IMR-90 (cell line): Measurements from ENCODE around the gene SPAG9. TPM values are rescaled to one million over a fixed set of nuclear protein-coding genes. Genes with fewer than 3 reads are reported as not detected.
A peak's percentile ranks its signal among the peaks of the same experiment; 100 is the strongest.

Experiments used
- ATAC-seq: fragments of 200-7000 bp; cut with Tn5 transposase; 2 replicates; pipeline ENCODE4 v1.9.1; 2020; ENCODE audit warnings: low read depth, mild to moderate bottlenecking, moderate library complexity
- BruUV-seq: library from RNA; stranded (reverse); fragments of 400-500 nt; replicated peaks from 2 replicates; lab custom pipeline; 2021; lab: Mats Ljungman, UMichigan
- CTCF ChIA-PET: fragments of 300-600 bp; formaldehyde crosslinking; extraction: SDS; loops from one replicate; lab custom pipeline; 2021; ENCODE audit warnings: antibody characterized with exemption; lab: Yijun Ruan, JAX
- POLR2A ChIA-PET: fragments of 300-600 bp; sonication (Branson Sonifier 250); formaldehyde crosslinking; loops from one replicate; lab custom pipeline; 2022; ENCODE audit warnings: antibody characterized with exemption; ENCODE audit not compliant: unreplicated experiment; lab: Charles Lee
- DNase-seq: peaks from one replicate; pipeline ENCODE4 v3.0.0; 2013
- H2AFZ ChIP-seq: replicated peaks from 2 replicates; pipeline ENCODE3; 2013; ENCODE audit warnings: low read length, mild to moderate bottlenecking; ENCODE audit not compliant: poor library complexity
- H2AK5ac ChIP-seq: 2 replicates; pipeline ENCODE4 v1.6.1; 2013; ENCODE audit warnings: low read depth, low read length, inconsistent platforms
- H2AK9ac ChIP-seq: replicated peaks from 2 replicates; pipeline ENCODE3; 2013; ENCODE audit warnings: mild to moderate bottlenecking, low read depth, low read length, moderate library complexity; ENCODE audit not compliant: poor library complexity
- H2BK120ac ChIP-seq: 2 replicates; pipeline ENCODE4 v1.6.1; 2013; ENCODE audit warnings: low read depth, low read length, inconsistent platforms
- H2BK15ac ChIP-seq: 3 replicates; pipeline ENCODE4 v1.6.1; 2013; ENCODE audit warnings: low read depth, low read length, inconsistent platforms
- H2BK20ac ChIP-seq: 2 replicates; pipeline ENCODE4 v1.6.1; 2013; ENCODE audit warnings: low read depth, mild to moderate bottlenecking, inconsistent platforms, low read length, moderate library complexity
- H2BK5ac ChIP-seq: 2 replicates; pipeline ENCODE4 v1.6.1; 2013; ENCODE audit warnings: mild to moderate bottlenecking, low read depth, low read length, inconsistent platforms; ENCODE audit not compliant: poor library complexity, severe bottlenecking
- H3K14ac ChIP-seq: replicated peaks from 2 replicates; pipeline ENCODE4 v1.6.1; 2013; ENCODE audit warnings: low read depth, low read length, inconsistent platforms
- H3K18ac ChIP-seq: 2 replicates; pipeline ENCODE4 v1.6.1; 2013; ENCODE audit warnings: low read depth, low read length, control low read depth
- H3K23ac ChIP-seq: 2 replicates; pipeline ENCODE4 v1.6.1; 2013; ENCODE audit warnings: low read depth, low read length, inconsistent platforms
- H3K27ac ChIP-seq: 2 replicates; pipeline ENCODE4 v1.5.1; 2013; ENCODE audit warnings: mild to moderate bottlenecking, control low read depth, low read length; ENCODE audit not compliant: insufficient read depth
- H3K27me3 ChIP-seq: 2 replicates; pipeline ENCODE4 v1.6.1; 2013; ENCODE audit warnings: low read length; ENCODE audit not compliant: control insufficient read depth, insufficient read depth
- H3K36me3 ChIP-seq: 2 replicates; pipeline ENCODE4 v1.6.1; 2013; ENCODE audit warnings: low read length, mixed read lengths; ENCODE audit not compliant: control insufficient read depth, insufficient read depth
- H3K4ac ChIP-seq: 2 replicates; pipeline ENCODE4 v1.6.1; 2013; ENCODE audit warnings: low read depth, low read length, inconsistent platforms
- H3K4me1 ChIP-seq: 2 replicates; pipeline ENCODE4 v1.6.1; 2013; ENCODE audit warnings: low read length, mixed read lengths; ENCODE audit not compliant: control insufficient read depth, insufficient read depth
- H3K4me2 ChIP-seq: 2 replicates; pipeline ENCODE4 v1.6.1; 2013; ENCODE audit warnings: low read depth, mild to moderate bottlenecking, control low read depth, low read length, moderate library complexity
- H3K4me3 ChIP-seq: 2 replicates; pipeline ENCODE4 v1.5.1; 2013; ENCODE audit warnings: low read depth, mild to moderate bottlenecking, control low read depth, low read length, moderate library complexity; ENCODE audit not compliant: insufficient read depth
- H3K56ac ChIP-seq: 2 replicates; pipeline ENCODE4 v1.6.1; 2013; ENCODE audit warnings: low read length, inconsistent platforms; ENCODE audit not compliant: insufficient read depth; ENCODE audit errors: extremely low read depth
- H3K79me1 ChIP-seq, 2 experiments: 2 replicates each; pipeline ENCODE4 v1.6.1; 2013; ENCODE audit warnings: low read length in 2 of 2, inconsistent platforms in 1 of 2, low read depth in 1 of 2
- H3K9ac ChIP-seq: 2 replicates; pipeline ENCODE4 v1.6.1; 2013; ENCODE audit warnings: low read depth, low read length, control low read depth
- H3K9me1 ChIP-seq: 2 replicates; pipeline ENCODE4 v1.6.1; 2013; ENCODE audit warnings: low read length, inconsistent platforms; ENCODE audit not compliant: insufficient read depth
- H3K9me3 ChIP-seq: 2 replicates; pipeline ENCODE4 v1.6.1; 2013; ENCODE audit warnings: low read length; ENCODE audit not compliant: control insufficient read depth, insufficient read depth
- H4K20me1 ChIP-seq: 2 replicates; pipeline ENCODE4 v1.6.1; 2013; ENCODE audit warnings: low read length, inconsistent platforms; ENCODE audit not compliant: insufficient read depth
- H4K5ac ChIP-seq: 2 replicates; pipeline ENCODE4 v1.6.1; 2013; ENCODE audit warnings: mild to moderate bottlenecking, low read depth, low read length, control low read depth
- H4K8ac ChIP-seq, 2 experiments: 2 replicates each; pipeline ENCODE4 v1.6.1; 2013; ENCODE audit warnings: low read depth in 2 of 2, low read length in 2 of 2, control low read depth in 1 of 2, inconsistent platforms in 1 of 2
- H4K91ac ChIP-seq: 2 replicates; pipeline ENCODE4 v1.6.1; 2013; ENCODE audit warnings: low read depth, low read length, inconsistent platforms; ENCODE audit not compliant: insufficient read depth
- CEBPB ChIP-seq: IDR thresholded peaks from 2 replicates; pipeline ENCODE4 v1.6.1; 2012; ENCODE audit warnings: low read depth, low read length, improper control_type of control experiment
- CHD1 ChIP-seq: IDR thresholded peaks from 2 replicates; pipeline ENCODE4 v1.6.1; 2012; ENCODE audit warnings: low read depth, low read length, improper control_type of control experiment
- FOS ChIP-seq: fragments of 150-350 bp; IDR thresholded peaks from 2 replicates; pipeline ENCODE4 v1.6.1; 2016; ENCODE audit warnings: low read depth, low read length
- MAFK ChIP-seq: IDR thresholded peaks from 2 replicates; pipeline ENCODE4 v1.6.1; 2012; ENCODE audit warnings: low read depth, low read length, improper control_type of control experiment
- MAZ ChIP-seq: IDR thresholded peaks from 2 replicates; pipeline ENCODE4 v1.6.1; 2012; ENCODE audit warnings: low read depth, mild to moderate bottlenecking, low read length, improper control_type of control experiment, moderate library complexity, borderline replicate concordance
- NFE2L2 ChIP-seq: fragments of 150-350 bp; IDR thresholded peaks from 2 replicates; pipeline ENCODE4 v1.6.1; 2016; ENCODE audit warnings: low read depth, mild to moderate bottlenecking, low read length
- POLR2A ChIP-seq: IDR thresholded peaks from 2 replicates; pipeline ENCODE4 v1.6.1; 2012; ENCODE audit warnings: mild to moderate bottlenecking, low read depth, low read length
- RAD21 ChIP-seq: IDR thresholded peaks from 2 replicates; pipeline ENCODE4 v1.6.1; 2012; ENCODE audit warnings: low read length, improper control_type of control experiment
- RCOR1 ChIP-seq: IDR thresholded peaks from 2 replicates; pipeline ENCODE4 v1.6.1; 2012; ENCODE audit warnings: mild to moderate bottlenecking, low read length, improper control_type of control experiment; ENCODE audit not compliant: insufficient replicate concordance
- RFX5 ChIP-seq: IDR thresholded peaks from 2 replicates; pipeline ENCODE4 v1.8.0; 2012; ENCODE audit warnings: low read depth, mild to moderate bottlenecking, low read length, moderate library complexity
- SMC3 ChIP-seq: fragments of 150-350 bp; IDR thresholded peaks from 2 replicates; pipeline ENCODE4 v1.6.1; 2016; ENCODE audit warnings: low read depth, mild to moderate bottlenecking, antibody characterized with exemption, low read length, moderate library complexity
- WGBS, 2 experiments: methylation state at CpG; one replicate each; pipeline versions ENCODE4 v1.1.5 to v1.1.7; 2013; ENCODE audit warnings: missing lambda C conversion rate in 2 of 2; ENCODE audit not compliant: insufficient read length in 1 of 2; ENCODE audit errors: extremely low coverage in 2 of 2; 5-methylcytosine and 5-hydroxymethylcytosine counted together
- dilution Hi-C: fragments of 300-500 bp; cut with HindIII; formaldehyde crosslinking; loops from one replicate; pipeline ENCODE4 v1.14.3; 2018; ENCODE audit warnings: low sequenced_read_pairs; ENCODE audit not compliant: unreplicated experiment
- in situ Hi-C: fragments of 300-500 bp; cut with MboI; formaldehyde crosslinking; loops from 3 replicates; pipeline ENCODE4 v1.14.3; 2019; ENCODE audit warnings: low sequenced_read_pairs, inconsistent platforms, mixed read lengths
- intact Hi-C: fragments of 100-400 bp; cut with micrococcal nuclease; formaldehyde crosslinking; loops from 2 replicates; pipeline ENCODE4 v1.10.0; 2022
- polyA plus RNA-seq, 3 experiments: library from polyadenylated mRNA; depleted of rRNA; stranded (reverse); fragments of >200 nt; gene quantifications; 2 replicates each; pipeline ENCODE4 v1.2.3, GENCODE V29; 2012; ENCODE audit warnings: low replicate concordance in 1 of 3
- total RNA-seq: library from RNA; depleted of rRNA; stranded (reverse); fragments of >200 nt; gene quantifications from 2 replicates; pipeline ENCODE4 v1.2.3, GENCODE V29; 2012
- TF ChIP-seq, protein P1 (sequence below): fragments of 150-350 bp; IDR thresholded peaks from 2 replicates; pipeline ENCODE4 v1.6.1; 2017; ENCODE audit warnings: mild to moderate bottlenecking, antibody characterized with exemption, low read length, low read depth
- TF ChIP-seq, protein P2 (sequence below): conservative IDR thresholded peaks from 2 replicates; pipeline ENCODE4 v1.5.1; 2012; ENCODE audit warnings: mild to moderate bottlenecking, low read depth, low read length, improper control_type of control experiment

SPAG9 gene
- total and polyA plus RNA-seq, 2 of the 4 experiments (the other 2 are of a cell fraction): 26.7 to 75.5 TPM

DNA sequence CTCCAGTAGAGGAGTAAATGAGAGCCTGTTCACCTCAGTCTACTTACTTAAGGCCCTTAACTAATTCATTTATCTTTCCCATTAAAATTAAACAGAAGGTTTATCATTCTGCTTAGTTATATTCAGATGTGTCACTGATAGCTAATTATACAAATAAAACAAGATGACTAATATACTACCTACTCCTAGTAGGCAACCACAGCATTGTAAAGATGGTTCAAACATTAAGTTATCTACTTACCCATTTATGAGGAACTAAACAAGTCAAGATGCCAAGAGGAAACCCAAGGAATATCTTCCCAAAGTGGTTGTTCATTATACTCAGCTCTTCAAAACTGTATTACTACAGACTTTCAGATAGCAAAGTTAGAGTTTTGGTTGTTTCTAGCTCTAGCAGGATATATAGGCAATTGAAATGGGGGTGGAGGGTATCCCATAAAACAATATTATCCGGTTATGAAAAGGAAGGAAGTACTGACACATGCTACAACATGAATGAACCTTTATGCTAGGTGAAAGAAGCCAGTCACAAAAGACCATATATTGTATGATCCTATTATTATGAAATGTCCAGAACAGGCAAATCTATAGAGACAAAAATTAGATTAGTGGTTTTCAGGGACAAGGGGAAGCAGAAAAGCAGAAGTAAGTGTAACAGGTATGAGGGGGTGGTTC is 56.5 kb downstream of the SPAG9 start:
- H2AK9ac ChIP-seq: no peak overlapping the region
- H3K9me3 ChIP-seq: no peaks in the 10 kb centered on the region
- no peak overlapping the region for H3K27ac ChIP-seq
- H3K4me1 ChIP-seq: peaks cover 12% of the 10 kb centered on the region
- no peak overlapping the region for H2BK120ac ChIP-seq
- no peak overlapping the region for H3K9ac ChIP-seq
- no peak overlapping the region for H2BK15ac ChIP-seq
- peaks cover 10% of the 10 kb centered on the region for H3K9me1 ChIP-seq
- DNase-seq: no peak
- intact Hi-C loops (no loop called here), in situ Hi-C loops (no loop called here), dilution Hi-C loops (no loop called here)
- H3K23ac ChIP-seq: no peak overlapping the region
- H4K5ac ChIP-seq: no peak overlapping the region
- H3K4me2 ChIP-seq: no peak overlapping the region
- no peak overlapping the region for H2AFZ ChIP-seq
- TF ChIP-seq RFX5 (no peak), RAD21 (no peak), MAFK (no peak), RCOR1 (no peak), CHD1 (no peak), POLR2A (no peak), CEBPB (no peak), FOS (no peak), MAZ (no peak), SMC3 (no peak), NFE2L2 (no peak)
- TF ChIP-seq, protein P1, sequence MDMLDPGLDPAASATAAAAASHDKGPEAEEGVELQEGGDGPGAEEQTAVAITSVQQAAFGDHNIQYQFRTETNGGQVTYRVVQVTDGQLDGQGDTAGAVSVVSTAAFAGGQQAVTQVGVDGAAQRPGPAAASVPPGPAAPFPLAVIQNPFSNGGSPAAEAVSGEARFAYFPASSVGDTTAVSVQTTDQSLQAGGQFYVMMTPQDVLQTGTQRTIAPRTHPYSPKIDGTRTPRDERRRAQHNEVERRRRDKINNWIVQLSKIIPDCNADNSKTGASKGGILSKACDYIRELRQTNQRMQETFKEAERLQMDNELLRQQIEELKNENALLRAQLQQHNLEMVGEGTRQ: no peak
- TF ChIP-seq, protein P2, sequence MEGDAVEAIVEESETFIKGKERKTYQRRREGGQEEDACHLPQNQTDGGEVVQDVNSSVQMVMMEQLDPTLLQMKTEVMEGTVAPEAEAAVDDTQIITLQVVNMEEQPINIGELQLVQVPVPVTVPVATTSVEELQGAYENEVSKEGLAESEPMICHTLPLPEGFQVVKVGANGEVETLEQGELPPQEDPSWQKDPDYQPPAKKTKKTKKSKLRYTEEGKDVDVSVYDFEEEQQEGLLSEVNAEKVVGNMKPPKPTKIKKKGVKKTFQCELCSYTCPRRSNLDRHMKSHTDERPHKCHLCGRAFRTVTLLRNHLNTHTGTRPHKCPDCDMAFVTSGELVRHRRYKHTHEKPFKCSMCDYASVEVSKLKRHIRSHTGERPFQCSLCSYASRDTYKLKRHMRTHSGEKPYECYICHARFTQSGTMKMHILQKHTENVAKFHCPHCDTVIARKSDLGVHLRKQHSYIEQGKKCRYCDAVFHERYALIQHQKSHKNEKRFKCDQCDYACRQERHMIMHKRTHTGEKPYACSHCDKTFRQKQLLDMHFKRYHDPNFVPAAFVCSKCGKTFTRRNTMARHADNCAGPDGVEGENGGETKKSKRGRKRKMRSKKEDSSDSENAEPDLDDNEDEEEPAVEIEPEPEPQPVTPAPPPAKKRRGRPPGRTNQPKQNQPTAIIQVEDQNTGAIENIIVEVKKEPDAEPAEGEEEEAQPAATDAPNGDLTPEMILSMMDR: no peak
- no peaks in the 10 kb centered on the region for H3K36me3 ChIP-seq
- H2BK5ac ChIP-seq: peak overlapping the region; percentile 1
- H3K4ac ChIP-seq: no peak overlapping the region
- BruUV-seq: no TSS peak
- H4K91ac ChIP-seq: no peak overlapping the region
- no peak overlapping the region for H4K8ac ChIP-seq
- no peak overlapping the region for H2BK20ac ChIP-seq
- H2AK5ac ChIP-seq: no peak overlapping the region
- H4K20me1 ChIP-seq: peaks cover 3% of the 10 kb centered on the region; the same call in 1 of the 2 replicates
- no peak overlapping the region for H3K56ac ChIP-seq
- ChIA-PET CTCF (no interaction called here), POLR2A (no interaction called here)
- WGBS, 2 experiments: no CpG with 5 or more reads among the region's 1 CpG
- H3K27me3 ChIP-seq: no peaks in the 10 kb centered on the region
- H3K4me3 ChIP-seq: no peak overlapping the region
- H3K18ac ChIP-seq: no peak overlapping the region
- peak; percentile 38; the same call in 1 of the 2 replicates for ATAC-seq
- peaks cover 25 to 50% of the 10 kb centered on the region in 2 experiments for H3K79me1 ChIP-seq
- peak overlapping the region; percentile 7; the same call in 1 of the 2 replicates for H3K14ac ChIP-seq
